ENCODE measurements around the gene RAB11A.
"Not testable (repeated sequence)": the region's sequence is repeated elsewhere in the genome, so short reads cannot be mapped to it uniquely, and the experiment has no call there.

RAB11A gene

GRCh38 chr15:65868546-65869125, 655 bp upstream of the RAB11A start:
- H3K36me3 ChIP-seq (replicated peaks in 1 of 2; ENCODE audit: control insufficient read depth in 2 of 2, insufficient read depth in 2 of 2, low read length in 2 of 2), result peaks cover 0 to under 1% of the 10 kb centered on the region in 2 donors
- peak overlapping the region; percentile 66 to 97 for H3K4me3 ChIP-seq (ENCODE audit: low read length in 2 of 2)
- H2BK120ac ChIP-seq (ENCODE audit: low read depth, low read length), result no peak overlapping the region
- no peak overlapping the region for H4K8ac ChIP-seq (ENCODE audit: low read depth, low read length)
- DNase-seq (ENCODE audit: low spot score), result no peak
- WGBS, 2 donors (ENCODE audit: extremely low coverage in 2 of 2, insufficient read length in 2 of 2, insufficient replicate concordance in 1 of 2), result no CpG with 5 or more reads among the region's 11 CpGs
- no peaks in the 10 kb centered on the region for H3K9me3 ChIP-seq (replicated peaks in 1 of 2; ENCODE audit: control insufficient read depth in 2 of 2, insufficient read depth in 1 of 2, low read depth in 1 of 2, low read length in 2 of 2)
- peak overlapping the region; percentile 99 for H2BK5ac ChIP-seq (ENCODE audit: low read length)
- peak overlapping the region; percentile 26 for H3K4me2 ChIP-seq (ENCODE audit: insufficient read depth, low read length, poor library complexity, severe bottlenecking)
- H2AFZ ChIP-seq (ENCODE audit: low read length), result peak overlapping the region; percentile 94
- no peak overlapping the region for H3K14ac ChIP-seq (ENCODE audit: low read length)
- no peak overlapping the region for H3K4ac ChIP-seq (ENCODE audit: low read length)
- no peak overlapping the region for H3K9ac ChIP-seq (ENCODE audit: low read depth, low read length, poor library complexity)
- no peak overlapping the region for H2BK15ac ChIP-seq (ENCODE audit: low read length)
- H3K23ac ChIP-seq (ENCODE audit: low read depth, low read length, poor library complexity), result peak overlapping the region; percentile 98
- no peak overlapping the region for H2AK5ac ChIP-seq (ENCODE audit: low read depth, low read length)
- no peak overlapping the region for H2BK12ac ChIP-seq (ENCODE audit: low read length)
- H3K27ac ChIP-seq (replicated peaks; ENCODE audit: low read length), result no peak overlapping the region
- H3K79me1 ChIP-seq (ENCODE audit: low read depth, low read length), result peaks cover 8% of the 10 kb centered on the region
- no peaks in the 10 kb centered on the region for H3K27me3 ChIP-seq (ENCODE audit: control insufficient read depth in 3 of 3, insufficient read depth in 3 of 3, low read depth in 1 of 3, low read length in 3 of 3)
- no peak overlapping the region for H3K18ac ChIP-seq (ENCODE audit: low read length)
- peaks cover 0 to 3% of the 10 kb centered on the region in 2 donors for H3K4me1 ChIP-seq (ENCODE audit: control insufficient read depth in 2 of 2, insufficient read depth in 1 of 2, low read depth in 1 of 2, low read length in 2 of 2)
- H4K91ac ChIP-seq (ENCODE audit: low read depth, low read length, poor library complexity), result no peak overlapping the region

DNA sequence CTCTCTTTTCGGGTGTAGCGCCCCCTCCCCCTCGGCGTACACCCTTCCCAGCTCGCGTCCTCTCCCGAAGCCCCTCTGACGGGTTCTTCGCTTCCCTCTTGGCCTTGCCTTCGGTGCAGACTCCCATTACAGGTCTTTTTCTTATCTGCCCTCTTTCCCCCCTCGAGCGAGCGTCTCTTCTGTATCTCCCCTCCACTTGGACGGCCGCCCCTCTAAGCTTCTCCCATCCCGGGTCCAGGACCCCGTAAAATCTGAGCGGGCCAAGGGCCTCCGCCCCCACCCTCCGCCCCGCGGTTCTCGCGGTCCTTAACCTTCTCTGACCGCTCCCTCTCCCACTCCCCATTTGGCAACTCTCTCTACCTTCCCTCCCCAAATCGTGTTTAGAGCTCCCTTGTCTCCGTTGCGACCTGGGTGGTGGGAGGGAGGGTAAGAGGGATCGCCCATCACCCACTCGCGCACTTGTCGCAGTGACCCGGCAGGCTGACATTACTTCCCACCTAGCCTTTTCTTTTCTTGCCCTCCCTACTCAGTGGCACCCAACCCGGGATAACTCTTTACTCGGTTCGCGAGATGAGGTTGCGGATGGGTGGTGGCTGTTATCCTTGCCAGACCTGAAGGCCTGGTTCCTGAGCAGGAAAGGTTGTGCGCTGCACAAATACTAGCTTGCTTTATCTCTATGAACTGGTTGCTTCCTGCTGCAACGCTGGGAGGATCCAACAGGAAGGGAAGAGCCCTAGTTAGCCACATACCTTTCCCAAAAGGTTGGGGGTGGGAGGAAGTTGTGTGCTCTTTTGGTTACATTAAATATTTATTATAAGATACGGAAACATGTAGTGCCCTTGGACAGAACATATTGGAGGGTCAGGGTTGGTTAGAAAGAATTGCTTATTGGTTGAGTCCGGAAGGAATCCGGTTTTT, 922 bp downstream of the RAB11A start:
- peak overlapping the region; percentile 99 for H3K9ac ChIP-seq (ENCODE audit: low read depth, low read length, poor library complexity)
- no peak overlapping the region for H3K4ac ChIP-seq (ENCODE audit: low read length)
- peak overlapping the region; percentile 99 for H3K18ac ChIP-seq (ENCODE audit: low read length)
- peak overlapping the region; percentile 21 for H2BK15ac ChIP-seq (ENCODE audit: low read length)
- no peaks in the 10 kb centered on the region for H3K9me3 ChIP-seq (replicated peaks in 1 of 2; ENCODE audit: control insufficient read depth in 2 of 2, insufficient read depth in 1 of 2, low read depth in 1 of 2, low read length in 2 of 2)
- no peaks in the 10 kb centered on the region for H3K27me3 ChIP-seq (ENCODE audit: control insufficient read depth in 3 of 3, insufficient read depth in 3 of 3, low read depth in 1 of 3, low read length in 3 of 3)
- peak overlapping the region; percentile 98 for H3K23ac ChIP-seq (ENCODE audit: low read depth, low read length, poor library complexity)
- H3K4me2 ChIP-seq (ENCODE audit: insufficient read depth, low read length, poor library complexity, severe bottlenecking), result peak overlapping the region; percentile 60
- peak overlapping the region; percentile 66 to 97 for H3K4me3 ChIP-seq (ENCODE audit: low read length in 2 of 2)
- H3K27ac ChIP-seq (replicated peaks; ENCODE audit: low read length), result peak overlapping the region; percentile 88
- peak; percentile 14 for DNase-seq (ENCODE audit: low spot score)
- peaks cover 8% of the 10 kb centered on the region for H3K79me1 ChIP-seq (ENCODE audit: low read depth, low read length)
- H3K14ac ChIP-seq (ENCODE audit: low read length), result peak overlapping the region; percentile 89
- peak overlapping the region; percentile 83 for H2AK5ac ChIP-seq (ENCODE audit: low read depth, low read length)
- H3K4me1 ChIP-seq (ENCODE audit: control insufficient read depth in 2 of 2, insufficient read depth in 1 of 2, low read depth in 1 of 2, low read length in 2 of 2), result peaks cover 0 to 3% of the 10 kb centered on the region in 2 donors
- peak overlapping the region; percentile 94 for H2AFZ ChIP-seq (ENCODE audit: low read length)
- H4K91ac ChIP-seq (ENCODE audit: low read depth, low read length, poor library complexity), result no peak overlapping the region
- H3K36me3 ChIP-seq (replicated peaks in 1 of 2; ENCODE audit: control insufficient read depth in 2 of 2, insufficient read depth in 2 of 2, low read length in 2 of 2), result peaks cover 0 to 16% of the 10 kb centered on the region in 2 donors
- no peak overlapping the region for H4K8ac ChIP-seq (ENCODE audit: low read depth, low read length)
- peak overlapping the region; percentile 99 for H2BK5ac ChIP-seq (ENCODE audit: low read length)
- H2BK12ac ChIP-seq (ENCODE audit: low read length), result peak overlapping the region; percentile 46
- WGBS, 2 donors (ENCODE audit: extremely low coverage in 2 of 2, insufficient read length in 2 of 2, insufficient replicate concordance in 1 of 2), result no CpG with 5 or more reads among the region's 43 CpGs
- no peak overlapping the region for H2BK120ac ChIP-seq (ENCODE audit: low read depth, low read length)

DNA sequence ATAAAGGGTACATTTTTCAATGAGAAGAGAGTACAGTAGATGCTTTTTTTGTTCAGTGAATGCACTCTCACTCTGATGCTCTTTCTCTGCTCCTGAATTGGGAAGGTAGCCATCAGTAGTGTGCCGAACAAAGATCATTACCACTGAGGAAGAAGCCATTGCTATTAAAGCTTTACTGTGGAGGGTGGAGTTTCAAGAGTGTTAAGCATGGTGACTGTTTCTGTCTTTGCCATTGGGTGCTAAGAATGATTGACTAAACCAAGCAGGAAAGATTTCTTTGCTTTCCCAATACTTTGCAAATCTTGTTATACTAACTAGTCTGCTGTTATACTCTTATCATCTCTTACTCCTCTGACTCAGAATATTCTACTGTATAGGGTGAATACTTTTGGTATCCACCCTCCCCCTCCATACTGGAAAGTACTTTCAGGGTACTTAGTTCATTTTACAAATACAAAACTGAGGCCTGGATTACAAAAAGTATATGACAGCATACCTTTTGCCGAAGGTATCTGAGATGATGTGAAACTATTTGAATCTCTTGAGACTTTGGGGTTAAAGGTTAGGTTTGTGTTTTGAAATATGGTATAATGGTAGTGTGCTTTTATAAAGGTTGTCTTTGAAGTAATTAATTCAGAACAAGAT, 1.7 kb downstream of the RAB11A start:
- peaks cover 0 to 3% of the 10 kb centered on the region in 2 donors for H3K4me1 ChIP-seq (ENCODE audit: control insufficient read depth in 2 of 2, insufficient read depth in 1 of 2, low read depth in 1 of 2, low read length in 2 of 2)
- WGBS, 2 donors (ENCODE audit: extremely low coverage in 2 of 2, insufficient read length in 2 of 2, insufficient replicate concordance in 1 of 2), result no CpG with 5 or more reads among the region's 2 CpGs
- H2BK120ac ChIP-seq (ENCODE audit: low read depth, low read length), result no peak overlapping the region
- H3K4me3 ChIP-seq (ENCODE audit: low read length in 2 of 2), result peak overlapping the region; percentile 2 to 66
- H3K4me2 ChIP-seq (ENCODE audit: insufficient read depth, low read length, poor library complexity, severe bottlenecking), result peak overlapping the region; percentile 30
- no peak overlapping the region for H3K14ac ChIP-seq (ENCODE audit: low read length)
- no peak overlapping the region for H3K18ac ChIP-seq (ENCODE audit: low read length)
- no peak overlapping the region for H4K8ac ChIP-seq (ENCODE audit: low read depth, low read length)
- peak overlapping the region; percentile 94 for H2AFZ ChIP-seq (ENCODE audit: low read length)
- peaks cover 8% of the 10 kb centered on the region for H3K79me1 ChIP-seq (ENCODE audit: low read depth, low read length)
- H2BK12ac ChIP-seq (ENCODE audit: low read length), result no peak overlapping the region
- H2BK15ac ChIP-seq (ENCODE audit: low read length), result no peak overlapping the region
- no peak overlapping the region for H3K23ac ChIP-seq (ENCODE audit: low read depth, low read length, poor library complexity)
- no peaks in the 10 kb centered on the region for H3K9me3 ChIP-seq (replicated peaks in 1 of 2; ENCODE audit: control insufficient read depth in 2 of 2, insufficient read depth in 1 of 2, low read depth in 1 of 2, low read length in 2 of 2)
- no peak overlapping the region for H3K27ac ChIP-seq (replicated peaks; ENCODE audit: low read length)
- no peak overlapping the region for H2BK5ac ChIP-seq (ENCODE audit: low read length)
- H3K27me3 ChIP-seq (ENCODE audit: control insufficient read depth in 3 of 3, insufficient read depth in 3 of 3, low read depth in 1 of 3, low read length in 3 of 3), result no peaks in the 10 kb centered on the region
- H3K4ac ChIP-seq (ENCODE audit: low read length), result no peak overlapping the region
- H2AK5ac ChIP-seq (ENCODE audit: low read depth, low read length), result no peak overlapping the region
- DNase-seq (ENCODE audit: low spot score), result no peak
- no peak overlapping the region for H3K9ac ChIP-seq (ENCODE audit: low read depth, low read length, poor library complexity)
- peaks cover 0 to 24% of the 10 kb centered on the region in 2 donors for H3K36me3 ChIP-seq (replicated peaks in 1 of 2; ENCODE audit: control insufficient read depth in 2 of 2, insufficient read depth in 2 of 2, low read length in 2 of 2)
- no peak overlapping the region for H4K91ac ChIP-seq (ENCODE audit: low read depth, low read length, poor library complexity)

DNA sequence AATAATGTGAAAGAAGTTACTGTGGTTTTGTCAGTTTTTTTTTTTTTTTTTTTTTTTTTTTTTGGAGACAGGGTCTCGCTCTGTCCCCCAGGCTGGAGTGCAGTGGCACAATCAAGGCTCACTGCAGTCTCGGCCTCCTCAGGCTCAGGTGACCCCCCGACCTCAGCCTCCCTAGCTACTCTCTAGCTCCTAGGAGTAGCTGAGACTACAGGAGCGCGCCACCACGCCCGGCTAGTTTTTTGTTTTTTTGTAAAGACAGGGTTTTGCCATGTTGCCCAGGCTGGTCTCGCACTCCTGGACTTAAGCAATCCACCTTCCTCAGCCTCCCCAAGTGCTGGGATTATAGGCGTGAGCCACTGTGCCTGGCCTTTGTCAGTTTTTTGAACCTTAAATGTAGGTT, 2.6 kb downstream of the RAB11A start:
- H2BK15ac ChIP-seq (ENCODE audit: low read length); H3K9me3 ChIP-seq (replicated peaks in 1 of 2; ENCODE audit: control insufficient read depth in 2 of 2, insufficient read depth in 1 of 2, low read depth in 1 of 2, low read length in 2 of 2); H3K79me1 ChIP-seq (ENCODE audit: low read depth, low read length); H3K4ac ChIP-seq (ENCODE audit: low read length); H3K4me3 ChIP-seq (ENCODE audit: low read length in 2 of 2); H2BK120ac ChIP-seq (ENCODE audit: low read depth, low read length); H3K9ac ChIP-seq (ENCODE audit: low read depth, low read length, poor library complexity); H3K27ac ChIP-seq (replicated peaks; ENCODE audit: low read length); H3K14ac ChIP-seq (ENCODE audit: low read length); H3K4me1 ChIP-seq (ENCODE audit: control insufficient read depth in 2 of 2, insufficient read depth in 1 of 2, low read depth in 1 of 2, low read length in 2 of 2); DNase-seq (ENCODE audit: low spot score); H2AK5ac ChIP-seq (ENCODE audit: low read depth, low read length); H3K18ac ChIP-seq (ENCODE audit: low read length); H3K4me2 ChIP-seq (ENCODE audit: insufficient read depth, low read length, poor library complexity, severe bottlenecking); H2BK5ac ChIP-seq (ENCODE audit: low read length); H3K27me3 ChIP-seq (ENCODE audit: control insufficient read depth in 3 of 3, insufficient read depth in 3 of 3, low read depth in 1 of 3, low read length in 3 of 3); H2BK12ac ChIP-seq (ENCODE audit: low read length); H4K8ac ChIP-seq (ENCODE audit: low read depth, low read length); H2AFZ ChIP-seq (ENCODE audit: low read length); H3K23ac ChIP-seq (ENCODE audit: low read depth, low read length, poor library complexity); H4K91ac ChIP-seq (ENCODE audit: low read depth, low read length, poor library complexity): not testable (repeated sequence)
- WGBS, 2 donors (ENCODE audit: extremely low coverage in 2 of 2, insufficient read length in 2 of 2, insufficient replicate concordance in 1 of 2), result no CpG with 5 or more reads among the region's 9 CpGs
- peaks cover 0 to 33% of the 10 kb centered on the region in 2 donors for H3K36me3 ChIP-seq (replicated peaks in 1 of 2; ENCODE audit: control insufficient read depth in 2 of 2, insufficient read depth in 2 of 2, low read length in 2 of 2)
